H9 (cell line): ENCODE data around the gene NUPR1. TPM values are rescaled to one million over a fixed set of nuclear protein-coding genes. Genes with fewer than 3 reads are reported as not detected.

ENCODE experiments used
- DNase-seq: peaks from one replicate; pipeline ENCODE4 v3.0.0-alpha.2; 2017
- H2AFZ ChIP-seq: one replicate; pipeline ENCODE4 v1.6.1; 2013; ENCODE audit warnings: mild to moderate bottlenecking, low read length, control low read depth, moderate library complexity
- H2AK5ac ChIP-seq: 2 replicates; pipeline ENCODE4 v1.6.1; 2013; ENCODE audit warnings: low read length, control low read depth, mixed read lengths; ENCODE audit not compliant: insufficient read length
- H2BK120ac ChIP-seq: one replicate; pipeline ENCODE4 v1.6.1; 2013; ENCODE audit warnings: low read depth, mild to moderate bottlenecking, low read length, control low read depth, inconsistent platforms; ENCODE audit not compliant: poor library complexity, severe bottlenecking
- H2BK12ac ChIP-seq: 2 replicates; pipeline ENCODE4 v1.6.1; 2013; ENCODE audit warnings: low read length, control low read depth, mixed read lengths, low read depth; ENCODE audit not compliant: insufficient read length
- H2BK15ac ChIP-seq: 2 replicates; pipeline ENCODE4 v1.6.1; 2013; ENCODE audit warnings: low read depth, low read length, control low read depth
- H2BK20ac ChIP-seq: one replicate; pipeline ENCODE4 v1.6.1; 2013; ENCODE audit warnings: low read depth, mild to moderate bottlenecking, low read length, control low read depth, inconsistent platforms; ENCODE audit not compliant: poor library complexity, severe bottlenecking
- H2BK5ac ChIP-seq: 2 replicates; pipeline ENCODE4 v1.6.1; 2013; ENCODE audit warnings: low read length, control low read depth, mixed read lengths; ENCODE audit not compliant: insufficient read length
- H3K14ac ChIP-seq: 2 replicates; pipeline ENCODE4 v1.6.1; 2013; ENCODE audit warnings: low read length, control low read depth; ENCODE audit not compliant: insufficient read depth
- H3K18ac ChIP-seq: 2 replicates; pipeline ENCODE4 v1.6.1; 2013; ENCODE audit warnings: low read depth, mild to moderate bottlenecking, mixed read lengths, low read length, control low read depth; ENCODE audit not compliant: insufficient read length
- H3K23ac ChIP-seq: 2 replicates; pipeline ENCODE4 v1.6.1; 2013; ENCODE audit warnings: low read length, control low read depth, mixed read lengths, low read depth; ENCODE audit not compliant: insufficient read length
- H3K23me2 ChIP-seq: 2 replicates; pipeline ENCODE4 v1.6.1; 2013; ENCODE audit warnings: low read depth, mild to moderate bottlenecking, mixed read lengths, low read length, control low read depth; ENCODE audit not compliant: insufficient read length, poor library complexity, severe bottlenecking
- H3K27ac ChIP-seq: 2 replicates; pipeline ENCODE4 v1.5.1; 2013; ENCODE audit warnings: low read length, control low read depth, mixed read lengths, low read depth; ENCODE audit not compliant: insufficient read length
- H3K27me3 ChIP-seq: 2 replicates; pipeline ENCODE4 v1.6.1; 2013; ENCODE audit warnings: low read length, control low read depth, inconsistent platforms; ENCODE audit not compliant: insufficient read depth
- H3K4ac ChIP-seq: 2 replicates; pipeline ENCODE4 v1.6.1; 2013; ENCODE audit warnings: low read depth, mild to moderate bottlenecking, control low read depth, inconsistent platforms, low read length, moderate library complexity
- H3K4me1 ChIP-seq: 2 replicates; pipeline ENCODE4 v1.6.1; 2013; ENCODE audit warnings: low read length, control low read depth, inconsistent platforms; ENCODE audit not compliant: insufficient read depth
- H3K4me2 ChIP-seq: 2 replicates; pipeline ENCODE4 v1.6.1; 2013; ENCODE audit warnings: low read length, control low read depth, mixed read lengths; ENCODE audit not compliant: insufficient read length, insufficient read depth
- H3K56ac ChIP-seq: 2 replicates; pipeline ENCODE4 v1.6.1; 2013; ENCODE audit warnings: low read depth, mild to moderate bottlenecking, mixed read lengths, low read length, control low read depth; ENCODE audit not compliant: insufficient read length
- H3K79me1 ChIP-seq: 2 replicates; pipeline ENCODE4 v1.6.1; 2013; ENCODE audit warnings: low read depth, mild to moderate bottlenecking, moderate library complexity, low read length, control low read depth, inconsistent platforms; ENCODE audit not compliant: insufficient read depth, poor library complexity, severe bottlenecking
- H3K79me2 ChIP-seq: 2 replicates; pipeline ENCODE4 v1.6.1; 2013; ENCODE audit warnings: low read length, control low read depth, inconsistent platforms; ENCODE audit not compliant: insufficient read depth
- H3K9ac ChIP-seq: 2 replicates; pipeline ENCODE4 v1.6.1; 2013; ENCODE audit warnings: low read length, control low read depth, mixed read lengths; ENCODE audit not compliant: insufficient read length; ENCODE audit errors: extremely low read depth
- H3K9me3 ChIP-seq: one replicate; pipeline ENCODE4 v1.6.1; 2013; ENCODE audit warnings: low read depth, low read length, inconsistent platforms; ENCODE audit not compliant: control insufficient read depth
- H3T11ph ChIP-seq: one replicate; pipeline ENCODE4 v1.6.1; 2013; ENCODE audit warnings: mild to moderate bottlenecking, low read length, control low read depth, inconsistent platforms
- H4K20me1 ChIP-seq: one replicate; pipeline ENCODE4 v1.6.1; 2013; ENCODE audit not compliant: control insufficient read depth, insufficient read length, insufficient read depth
- H4K5ac ChIP-seq: 2 replicates; pipeline ENCODE4 v1.6.1; 2013; ENCODE audit warnings: low read depth, mild to moderate bottlenecking, mixed read lengths, low read length, control low read depth; ENCODE audit not compliant: insufficient read length
- H4K8ac ChIP-seq: replicated peaks from 2 replicates; pipeline ENCODE4 v1.6.1; 2013; ENCODE audit warnings: low read length, control low read depth, mixed read lengths, low read depth; ENCODE audit not compliant: insufficient read length
- H4K91ac ChIP-seq: 2 replicates; pipeline ENCODE4 v1.6.1; 2013; ENCODE audit warnings: low read depth, mild to moderate bottlenecking, moderate library complexity, mixed read lengths, low read length, control low read depth; ENCODE audit not compliant: insufficient read length
- H3K27ac Mint-ChIP-seq, 3 experiments: 2 replicates in 2 of 3; 3 replicates in 1 of 3; pipeline ENCODE4 v1.8.0; 2020 to 2021; ENCODE audit warnings: mixed read lengths in 3 of 3, mild to moderate bottlenecking in 1 of 3, moderate library complexity in 1 of 3
- H3K27me3 Mint-ChIP-seq: 2 replicates; pipeline ENCODE4 v1.8.0; 2021; ENCODE audit warnings: low read depth, mild to moderate bottlenecking, moderate library complexity, mixed read lengths
- H3K36me3 Mint-ChIP-seq, 3 experiments: 2 replicates in 2 of 3; 3 replicates in 1 of 3; pipeline ENCODE4 v1.8.0; 2020 to 2021; ENCODE audit warnings: low read depth in 3 of 3, mixed read lengths in 3 of 3; ENCODE audit not compliant: insufficient read depth in 1 of 3
- H3K4me1 Mint-ChIP-seq, 2 experiments: 2 replicates each; pipeline ENCODE4 v1.8.0; 2020; ENCODE audit warnings: mixed read lengths in 2 of 2
- H3K4me3 Mint-ChIP-seq, 2 experiments: 2 replicates in 1 of 2; 3 replicates in 1 of 2; pipeline ENCODE4 v1.8.0; 2020 to 2021; ENCODE audit warnings: mild to moderate bottlenecking in 2 of 2, mixed read lengths in 2 of 2, moderate library complexity in 1 of 2
- H3K9me3 Mint-ChIP-seq, 2 experiments: 2 replicates in 1 of 2; 3 replicates in 1 of 2; pipeline ENCODE4 v1.8.0; 2020; ENCODE audit warnings: mild to moderate bottlenecking in 2 of 2, mixed read lengths in 2 of 2, moderate library complexity in 1 of 2
- WGBS: extraction: QIAGEN DNeasy Blood & Tissue Kit; methylation state at CpG from one replicate; pipeline ENCODE4 v1.1.7; 2013; ENCODE audit warnings: missing lambda C conversion rate, low lambda C conversion rate, mixed read lengths; ENCODE audit not compliant: insufficient read length; ENCODE audit errors: extremely low coverage; 5-methylcytosine and 5-hydroxymethylcytosine counted together
- total RNA-seq: library from RNA; stranded (reverse); gene quantifications from 2 replicates; pipeline ENCODE4 v1.2.1, GENCODE V29; 2021
- TF ChIP-seq, protein P1 (sequence below): fragments of 200-600 bp; sonication (generic); conservative IDR thresholded peaks from 3 replicates; pipeline ENCODE4 v1.8.0; 2021; ENCODE audit warnings: antibody characterized with exemption, mild to moderate bottlenecking

NUPR1 gene
- total RNA-seq, 1 experiment from 2014 or later = 0.35 TPM

GRCh38 chr16:28531777-28532744 lies 6.7 kb downstream of the NUPR1 start:
- H4K20me1 ChIP-seq = no peaks in the 10 kb centered on the region
- H3K9me3 ChIP-seq = no peaks in the 10 kb centered on the region
- H3K79me1 ChIP-seq = no peaks in the 10 kb centered on the region
- H4K91ac ChIP-seq = no peak overlapping the region
- no peak overlapping the region for H2AFZ ChIP-seq
- H3K23me2 ChIP-seq = no peaks in the 10 kb centered on the region
- no peak overlapping the region for H3K23ac ChIP-seq
- H3K9ac ChIP-seq = no peak overlapping the region
- no peak overlapping the region for H2BK20ac ChIP-seq
- no peak overlapping the region for H3K18ac ChIP-seq
- H3K27ac ChIP-seq = no peak overlapping the region
- H4K8ac ChIP-seq = no peak overlapping the region
- no peak overlapping the region for H3K4me2 ChIP-seq
- H3K79me2 ChIP-seq = no peaks in the 10 kb centered on the region
- H3K27ac Mint-ChIP-seq = peak overlapping the region in 1 of 3 experiments; percentile 94; a peak in 3 of 7 replicates
- no peak overlapping the region for H2AK5ac ChIP-seq
- no peak overlapping the region for H2BK12ac ChIP-seq
- peak; percentile 89 for DNase-seq
- no peak overlapping the region for H2BK5ac ChIP-seq
- peak overlapping the region in 1 of 2 experiments; percentile 47; a peak in 1 of 5 replicates for H3K4me3 Mint-ChIP-seq
- H2BK120ac ChIP-seq = no peak overlapping the region
- H3K36me3 Mint-ChIP-seq = no peaks in the 10 kb centered on the region
- H3K4ac ChIP-seq = no peak overlapping the region
- TF ChIP-seq, protein P1, sequence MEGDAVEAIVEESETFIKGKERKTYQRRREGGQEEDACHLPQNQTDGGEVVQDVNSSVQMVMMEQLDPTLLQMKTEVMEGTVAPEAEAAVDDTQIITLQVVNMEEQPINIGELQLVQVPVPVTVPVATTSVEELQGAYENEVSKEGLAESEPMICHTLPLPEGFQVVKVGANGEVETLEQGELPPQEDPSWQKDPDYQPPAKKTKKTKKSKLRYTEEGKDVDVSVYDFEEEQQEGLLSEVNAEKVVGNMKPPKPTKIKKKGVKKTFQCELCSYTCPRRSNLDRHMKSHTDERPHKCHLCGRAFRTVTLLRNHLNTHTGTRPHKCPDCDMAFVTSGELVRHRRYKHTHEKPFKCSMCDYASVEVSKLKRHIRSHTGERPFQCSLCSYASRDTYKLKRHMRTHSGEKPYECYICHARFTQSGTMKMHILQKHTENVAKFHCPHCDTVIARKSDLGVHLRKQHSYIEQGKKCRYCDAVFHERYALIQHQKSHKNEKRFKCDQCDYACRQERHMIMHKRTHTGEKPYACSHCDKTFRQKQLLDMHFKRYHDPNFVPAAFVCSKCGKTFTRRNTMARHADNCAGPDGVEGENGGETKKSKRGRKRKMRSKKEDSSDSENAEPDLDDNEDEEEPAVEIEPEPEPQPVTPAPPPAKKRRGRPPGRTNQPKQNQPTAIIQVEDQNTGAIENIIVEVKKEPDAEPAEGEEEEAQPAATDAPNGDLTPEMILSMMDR = no peak
- H3K9me3 Mint-ChIP-seq = no peaks in the 10 kb centered on the region
- WGBS = no CpG with 5 or more reads among the region's 9 CpGs
- H3K4me1 Mint-ChIP-seq = peaks cover 6 to 10% of the 10 kb centered on the region in 2 experiments; a peak in 3 of 4 replicates
- peaks cover 1% of the 10 kb centered on the region; the same call in 1 of the 2 replicates for H3K27me3 Mint-ChIP-seq
- no peak overlapping the region for H2BK15ac ChIP-seq
- H3K27me3 ChIP-seq = no peaks in the 10 kb centered on the region
- H4K5ac ChIP-seq = no peak overlapping the region
- H3K4me1 ChIP-seq = no peaks in the 10 kb centered on the region
- H3K56ac ChIP-seq = no peak overlapping the region
- H3K14ac ChIP-seq = no peak overlapping the region
- H3T11ph ChIP-seq = no peak overlapping the region
